ENCODE measurements around the gene ASIC3.
"Not testable (repeated sequence)": the region's sequence is repeated elsewhere in the genome, so short reads cannot be mapped to it uniquely, and the experiment has no call there.

ASIC3 gene

GRCh38 chr7:151047976-151048815, at the start of gene ASIC3:
Gene ASIC3, plus strand, starts transcription at chr7:151048531. Its CDS starts 355 bp downstream, at chr7:151048886.
- no peak for DNase-seq (ENCODE audit: low spot score)

GRCh38 chr7:150999001-150999400, 49.3 kb upstream of the ASIC3 start:
- DNase-seq (ENCODE audit: low spot score), result no peak

GRCh38 chr7:150999497-151000230, 48.7 kb upstream of the ASIC3 start:
- no peak for DNase-seq (ENCODE audit: low spot score)

- DNase-seq (ENCODE audit: low spot score), result no peak
Observed at GRCh38 chr7:151000897-151001495, 47.3 kb upstream of the ASIC3 start.

- DNase-seq (ENCODE audit: low spot score), result no peak
Observed at GRCh38 chr7:151001546-151001945, 46.8 kb upstream of the ASIC3 start.

GRCh38 chr7:151003572-151003971, 44.8 kb upstream of the ASIC3 start:
- no peak for DNase-seq (ENCODE audit: low spot score)

GRCh38 chr7:151005566-151005965, 42.8 kb upstream of the ASIC3 start:
- no peak for DNase-seq (ENCODE audit: low spot score)

GRCh38 chr7:151006590-151007300, 41.6 kb upstream of the ASIC3 start:
- DNase-seq (ENCODE audit: low spot score), result no peak

GRCh38 chr7:151007469-151007898, 40.8 kb upstream of the ASIC3 start:
- DNase-seq (ENCODE audit: low spot score), result no peak

GRCh38 chr7:151008143-151008510, 40.2 kb upstream of the ASIC3 start:
- DNase-seq (ENCODE audit: low spot score), result no peak

GRCh38 chr7:151008511-151009323, 39.6 kb upstream of the ASIC3 start:
- DNase-seq (ENCODE audit: low spot score), result peak; percentile 67

- no peak for DNase-seq (ENCODE audit: low spot score)
Observed at GRCh38 chr7:151009327-151010036, 38.8 kb upstream of the ASIC3 start.

- DNase-seq (ENCODE audit: low spot score), result no peak
Observed at GRCh38 chr7:151010037-151010306, 38.4 kb upstream of the ASIC3 start.

GRCh38 chr7:151010307-151011096, 37.8 kb upstream of the ASIC3 start:
- no peak for DNase-seq (ENCODE audit: low spot score)

- no peak for DNase-seq (ENCODE audit: low spot score)
Observed at GRCh38 chr7:151011097-151011409, 37.3 kb upstream of the ASIC3 start.

GRCh38 chr7:151011616-151012015, 36.7 kb upstream of the ASIC3 start:
- DNase-seq (ENCODE audit: low spot score), result not testable (repeated sequence)

GRCh38 chr7:151012031-151012692, 36.2 kb upstream of the ASIC3 start:
- no peak for DNase-seq (ENCODE audit: low spot score)

- DNase-seq (ENCODE audit: low spot score), result no peak
Observed at GRCh38 chr7:151012911-151013347, 35.4 kb upstream of the ASIC3 start.

GRCh38 chr7:151013356-151013732, 35.0 kb upstream of the ASIC3 start:
- no peak for DNase-seq (ENCODE audit: low spot score)
